Loucy (cell line): ENCODE measurements around the gene OTOA.

Experiments
- H2AFZ ChIP-seq: fragments of 200-600 bp; sonication (generic); 2 replicates; pipeline ENCODE4 v1.6.0; 2016; ENCODE audit warnings: antibody characterized with exemption, mild to moderate bottlenecking, low read length, moderate library complexity
- H3F3A ChIP-seq: fragments of 200-600 bp; 2 replicates; pipeline ENCODE4 v1.6.0; 2016; ENCODE audit warnings: antibody characterized with exemption, low read depth, mild to moderate bottlenecking
- H3K27me3 ChIP-seq: fragments of 200-600 bp; sonication (generic); 2 replicates; pipeline ENCODE4 v1.6.1; 2014; ENCODE audit warnings: low read length, mild to moderate bottlenecking; ENCODE audit not compliant: insufficient read depth, poor library complexity, severe bottlenecking
- H3K36me3 ChIP-seq: fragments of 200-600 bp; sonication (generic); 2 replicates; pipeline ENCODE4 v1.6.1; 2016; ENCODE audit warnings: low read length; ENCODE audit not compliant: insufficient read depth
- H3K4me1 ChIP-seq: fragments of 200-600 bp; sonication (generic); 2 replicates; pipeline ENCODE4 v1.5.1; 2014; ENCODE audit warnings: low read length, mild to moderate bottlenecking; ENCODE audit not compliant: insufficient read depth, poor library complexity, severe bottlenecking
- H3K4me2 ChIP-seq: fragments of 200-600 bp; sonication (generic); 2 replicates; pipeline ENCODE4 v1.6.0; 2014; ENCODE audit warnings: antibody characterized with exemption, low read length, low read depth, mild to moderate bottlenecking; ENCODE audit not compliant: poor library complexity, severe bottlenecking
- H3K4me3 ChIP-seq: fragments of 200-600 bp; sonication (generic); 2 replicates; pipeline ENCODE4 v1.5.1; 2014; ENCODE audit warnings: low read length, mild to moderate bottlenecking, mixed read lengths; ENCODE audit not compliant: poor library complexity, severe bottlenecking
- H3K79me2 ChIP-seq: fragments of 200-600 bp; sonication (generic); 2 replicates; pipeline ENCODE4 v1.6.1; 2014; ENCODE audit warnings: low read length; ENCODE audit not compliant: insufficient read depth
- H3K9ac ChIP-seq: fragments of 200-600 bp; sonication (generic); 2 replicates; pipeline ENCODE4 v1.6.0; 2014; ENCODE audit warnings: mild to moderate bottlenecking, low read depth, low read length, moderate library complexity; ENCODE audit not compliant: poor library complexity, severe bottlenecking
- H3K9me2 ChIP-seq: fragments of 200-600 bp; sonication (generic); replicated peaks from 2 replicates; pipeline ENCODE4 v1.6.1; 2016; ENCODE audit warnings: low read depth, low read length, mixed read lengths
- H3K9me3 ChIP-seq: fragments of 200-600 bp; sonication (generic); 2 replicates; pipeline ENCODE4 v1.6.1; 2014; ENCODE audit warnings: mild to moderate bottlenecking, antibody characterized with exemption, low read length, low read depth; ENCODE audit not compliant: insufficient read depth
- H4K20me1 ChIP-seq: fragments of 200-600 bp; sonication (generic); 2 replicates; pipeline ENCODE4 v1.6.0; 2014; ENCODE audit warnings: antibody characterized with exemption, low read length, mild to moderate bottlenecking; ENCODE audit not compliant: insufficient read depth, poor library complexity, severe bottlenecking
- EZH2phosphoT487 ChIP-seq: fragments of 200-600 bp; IDR thresholded peaks from 2 replicates; pipeline ENCODE4 v1.6.1; 2018; ENCODE audit warnings: antibody characterized with exemption, mild to moderate bottlenecking, moderate library complexity, borderline replicate concordance
- TF ChIP-seq, protein P1 (sequence below): fragments of 200-600 bp; sonication (generic); conservative IDR thresholded peaks from 2 replicates; pipeline ENCODE4 v1.5.1; 2014; ENCODE audit warnings: mild to moderate bottlenecking, antibody characterized with exemption, low read length

Gene OTOA

DNA sequence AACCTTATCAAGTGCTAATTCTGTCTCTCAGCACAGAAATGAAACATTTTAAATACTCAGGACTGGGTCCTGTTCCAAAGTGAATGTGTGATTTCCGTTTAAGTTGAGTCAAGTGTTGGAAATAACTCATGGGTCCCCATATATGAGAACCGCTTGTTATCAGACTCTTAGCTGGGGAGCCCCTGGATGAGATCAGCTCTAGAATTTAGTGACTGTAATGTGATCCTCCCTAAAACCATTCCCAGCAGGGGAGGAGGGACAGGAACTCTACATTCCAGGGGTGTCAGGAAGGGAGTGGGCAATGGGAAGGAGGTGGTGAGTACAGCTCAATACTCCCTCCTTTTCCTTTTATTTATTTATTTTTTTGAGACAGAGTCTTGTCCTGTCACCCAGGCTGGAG is 37.5 kb downstream of the OTOA start:
- Histone ChIP-seq H3F3A (no peaks in the 10 kb centered on the region), H4K20me1 (no peaks in the 10 kb centered on the region), H3K9ac (no peak overlapping the region), H3K36me3 (no peaks in the 10 kb centered on the region), H3K4me3 (no peak overlapping the region), H3K9me3 (no peaks in the 10 kb centered on the region), H3K9me2 (no peaks in the 10 kb centered on the region), H3K4me2 (no peak overlapping the region), H3K79me2 (no peaks in the 10 kb centered on the region), H2AFZ (no peak overlapping the region), H3K27me3 (no peaks in the 10 kb centered on the region), H3K4me1 (no peaks in the 10 kb centered on the region)
- TF ChIP-seq, protein P1, sequence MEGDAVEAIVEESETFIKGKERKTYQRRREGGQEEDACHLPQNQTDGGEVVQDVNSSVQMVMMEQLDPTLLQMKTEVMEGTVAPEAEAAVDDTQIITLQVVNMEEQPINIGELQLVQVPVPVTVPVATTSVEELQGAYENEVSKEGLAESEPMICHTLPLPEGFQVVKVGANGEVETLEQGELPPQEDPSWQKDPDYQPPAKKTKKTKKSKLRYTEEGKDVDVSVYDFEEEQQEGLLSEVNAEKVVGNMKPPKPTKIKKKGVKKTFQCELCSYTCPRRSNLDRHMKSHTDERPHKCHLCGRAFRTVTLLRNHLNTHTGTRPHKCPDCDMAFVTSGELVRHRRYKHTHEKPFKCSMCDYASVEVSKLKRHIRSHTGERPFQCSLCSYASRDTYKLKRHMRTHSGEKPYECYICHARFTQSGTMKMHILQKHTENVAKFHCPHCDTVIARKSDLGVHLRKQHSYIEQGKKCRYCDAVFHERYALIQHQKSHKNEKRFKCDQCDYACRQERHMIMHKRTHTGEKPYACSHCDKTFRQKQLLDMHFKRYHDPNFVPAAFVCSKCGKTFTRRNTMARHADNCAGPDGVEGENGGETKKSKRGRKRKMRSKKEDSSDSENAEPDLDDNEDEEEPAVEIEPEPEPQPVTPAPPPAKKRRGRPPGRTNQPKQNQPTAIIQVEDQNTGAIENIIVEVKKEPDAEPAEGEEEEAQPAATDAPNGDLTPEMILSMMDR = no peak

DNA sequence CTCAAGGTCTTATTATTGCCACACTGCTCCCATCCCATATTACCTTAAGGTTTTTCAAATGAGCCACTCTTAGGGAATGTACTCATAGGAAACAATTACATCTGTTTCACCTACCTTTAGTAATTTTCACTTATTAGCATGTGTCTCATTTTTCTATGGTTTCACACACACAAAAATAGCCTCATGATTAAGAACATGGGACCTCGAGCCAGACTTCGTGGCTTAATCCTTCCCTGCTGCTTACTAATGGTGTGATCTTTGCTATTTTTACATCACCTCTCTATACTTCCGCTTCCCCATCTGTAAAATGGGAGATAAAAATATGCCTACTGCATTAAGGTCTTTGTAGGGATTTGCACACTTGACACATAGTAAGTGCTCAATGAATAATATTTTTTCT is 38.5 kb downstream of the OTOA start:
- Histone ChIP-seq H3K4me2 (no peak overlapping the region), H3K9ac (no peak overlapping the region), H3K9me3 (no peaks in the 10 kb centered on the region), H3K4me1 (no peaks in the 10 kb centered on the region), H4K20me1 (no peaks in the 10 kb centered on the region), H3F3A (no peaks in the 10 kb centered on the region), H3K27me3 (no peaks in the 10 kb centered on the region), H3K9me2 (no peaks in the 10 kb centered on the region), H3K4me3 (no peak overlapping the region), H3K79me2 (no peaks in the 10 kb centered on the region), H3K36me3 (no peaks in the 10 kb centered on the region), H2AFZ (no peak overlapping the region)
- TF ChIP-seq EZH2phosphoT487 = no peak
- TF ChIP-seq, protein P1 = no peak

DNA sequence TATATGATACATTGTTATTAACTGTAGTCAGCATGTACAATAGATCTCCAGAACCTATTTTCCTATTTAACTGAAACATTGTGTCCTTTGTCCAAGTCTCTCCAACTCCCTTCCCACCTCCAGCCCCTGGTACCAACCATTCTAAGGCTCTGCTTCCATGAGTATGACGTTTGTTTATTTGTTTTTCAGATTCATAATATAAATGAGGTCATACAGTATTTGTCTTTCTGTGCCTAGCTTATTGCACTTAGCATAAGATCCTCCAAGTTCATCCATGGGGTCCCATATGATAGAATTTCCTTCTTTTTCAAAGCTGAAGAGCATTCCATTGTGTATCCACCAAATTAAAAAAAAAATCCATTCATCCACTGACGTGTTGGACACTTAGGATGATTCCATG is 39.4 kb downstream of the OTOA start:
- H3K4me1 ChIP-seq = no peaks in the 10 kb centered on the region
- H3K9me2 ChIP-seq = no peaks in the 10 kb centered on the region
- H3K36me3 ChIP-seq = no peaks in the 10 kb centered on the region
- H3K9ac ChIP-seq = no peak overlapping the region
- H3K27me3 ChIP-seq = no peaks in the 10 kb centered on the region
- no peaks in the 10 kb centered on the region for H3F3A ChIP-seq
- H3K4me3 ChIP-seq = no peak overlapping the region
- no peaks in the 10 kb centered on the region for H3K9me3 ChIP-seq
- no peaks in the 10 kb centered on the region for H3K79me2 ChIP-seq
- H4K20me1 ChIP-seq = no peaks in the 10 kb centered on the region
- no peak overlapping the region for H3K4me2 ChIP-seq
- TF ChIP-seq, protein P1 = no peak
- no peak for TF ChIP-seq EZH2phosphoT487
- no peak overlapping the region for H2AFZ ChIP-seq
